LHCN-M2 (cell line): ENCODE results near the gene TP53I11. TPM values are rescaled to one million over a fixed set of nuclear protein-coding genes. Genes with fewer than 3 reads are reported as not detected.

Source experiments
- DNase-seq: peaks from one replicate; pipeline ENCODE4 v3.0.0-alpha.2; 2012; ENCODE audit warnings: low read depth
- total RNA-seq: library from RNA; depleted of rRNA; stranded (reverse); fragments of >200 nt; gene quantifications from 2 replicates; pipeline ENCODE4 v1.2.3, GENCODE V29; 2014

TP53I11 gene
- total RNA-seq, 1 experiment from 2014 or later, result 21.6 TPM

DNA sequence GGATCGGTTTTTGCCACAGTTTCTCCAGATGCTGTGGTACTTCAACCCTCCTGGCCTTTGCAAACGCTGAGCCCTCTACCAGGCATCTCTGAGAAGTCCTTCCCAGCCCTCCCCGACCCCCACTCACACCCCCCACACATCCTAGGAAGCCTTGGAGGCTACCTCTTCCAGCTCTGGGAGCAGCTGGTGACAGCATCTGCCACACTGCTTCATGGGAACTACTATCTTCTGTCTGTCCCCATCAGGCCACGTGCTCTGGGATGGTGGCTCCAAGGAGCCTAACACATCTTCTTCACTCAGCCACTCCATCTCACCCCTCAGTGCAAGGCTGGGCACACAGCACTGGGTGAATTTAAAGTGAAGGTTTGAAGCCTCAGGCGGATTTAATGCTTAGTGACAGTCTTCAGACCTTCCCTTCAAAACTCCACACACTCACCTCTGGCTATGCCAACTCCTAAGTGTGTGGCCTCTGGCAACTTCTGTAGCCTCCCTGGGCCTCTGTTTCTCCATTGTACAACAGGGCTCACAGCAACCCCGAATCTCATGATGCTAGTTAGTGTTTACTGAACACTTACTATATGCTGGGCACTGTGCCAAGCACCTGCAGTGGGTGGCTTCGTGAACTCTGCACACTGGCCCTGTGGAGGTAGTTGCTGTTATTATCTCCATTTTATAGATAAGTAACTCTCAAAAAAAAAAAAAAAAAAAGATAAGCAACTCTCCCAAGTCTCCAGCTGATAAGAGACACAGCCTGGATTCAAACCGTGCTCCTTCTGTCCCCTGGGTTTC lies 7.3 kb upstream of the TP53I11 start:
- DNase-seq, result no peak

DNA sequence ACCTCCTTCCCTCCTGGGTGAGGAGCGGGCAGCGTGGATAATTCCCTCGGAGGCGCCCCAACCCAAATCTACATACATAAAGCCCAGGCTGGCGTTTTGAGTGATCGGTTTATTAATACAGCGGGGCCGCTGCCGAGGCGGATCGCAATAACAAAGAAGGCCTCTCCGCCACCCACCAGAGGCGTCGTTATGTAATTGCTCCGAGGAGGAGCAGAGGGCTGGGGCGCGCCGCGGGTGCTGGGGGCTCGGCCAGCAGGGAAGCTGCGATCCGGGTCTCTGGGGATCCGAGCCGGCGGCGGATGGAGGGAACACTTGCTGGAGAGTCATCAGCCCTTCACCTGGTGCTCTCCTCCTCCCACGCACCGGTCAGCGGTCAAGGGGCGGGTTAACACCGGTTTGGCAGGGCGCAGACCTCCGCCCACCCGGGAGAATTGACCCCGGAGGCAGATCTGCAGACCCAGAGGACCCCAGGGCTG lies 6.4 kb upstream of the TP53I11 start:
- no peak for DNase-seq

DNA sequence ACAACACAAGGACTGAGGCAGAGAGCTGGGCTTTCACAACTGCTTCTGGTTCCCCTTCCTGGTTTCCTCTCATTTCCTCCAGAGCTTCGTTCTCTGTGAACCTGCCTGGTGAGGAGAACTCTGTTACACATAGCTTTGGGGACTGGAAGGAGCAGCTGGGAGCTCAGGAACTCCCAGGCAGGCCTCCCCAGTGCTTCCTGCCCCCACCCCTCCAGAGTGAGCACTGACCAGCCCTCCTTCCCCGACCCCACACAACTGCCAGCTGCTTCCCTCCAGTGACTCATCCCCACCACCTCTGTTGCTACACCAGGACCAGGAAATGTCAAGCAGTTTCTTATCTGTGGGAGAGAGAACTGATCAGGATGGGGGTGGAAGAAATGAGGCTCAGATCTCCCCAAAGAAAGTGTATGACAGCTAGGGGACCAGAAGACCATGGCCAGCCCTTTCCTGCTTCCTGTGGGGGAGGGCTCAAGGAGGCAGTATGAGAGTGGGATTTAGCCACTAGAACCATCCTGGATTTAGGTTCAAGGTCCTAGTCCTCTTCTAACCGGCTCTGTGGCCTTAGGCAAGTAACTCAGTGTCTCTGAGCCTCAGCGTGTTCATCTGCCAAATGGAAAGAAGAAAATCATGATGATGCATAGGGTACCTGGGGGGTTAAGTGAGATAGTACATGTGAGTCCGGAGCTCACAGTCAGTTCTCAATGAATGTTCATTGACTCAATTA lies 4.5 kb upstream of the TP53I11 start:
- DNase-seq, result peak; percentile 93

DNA sequence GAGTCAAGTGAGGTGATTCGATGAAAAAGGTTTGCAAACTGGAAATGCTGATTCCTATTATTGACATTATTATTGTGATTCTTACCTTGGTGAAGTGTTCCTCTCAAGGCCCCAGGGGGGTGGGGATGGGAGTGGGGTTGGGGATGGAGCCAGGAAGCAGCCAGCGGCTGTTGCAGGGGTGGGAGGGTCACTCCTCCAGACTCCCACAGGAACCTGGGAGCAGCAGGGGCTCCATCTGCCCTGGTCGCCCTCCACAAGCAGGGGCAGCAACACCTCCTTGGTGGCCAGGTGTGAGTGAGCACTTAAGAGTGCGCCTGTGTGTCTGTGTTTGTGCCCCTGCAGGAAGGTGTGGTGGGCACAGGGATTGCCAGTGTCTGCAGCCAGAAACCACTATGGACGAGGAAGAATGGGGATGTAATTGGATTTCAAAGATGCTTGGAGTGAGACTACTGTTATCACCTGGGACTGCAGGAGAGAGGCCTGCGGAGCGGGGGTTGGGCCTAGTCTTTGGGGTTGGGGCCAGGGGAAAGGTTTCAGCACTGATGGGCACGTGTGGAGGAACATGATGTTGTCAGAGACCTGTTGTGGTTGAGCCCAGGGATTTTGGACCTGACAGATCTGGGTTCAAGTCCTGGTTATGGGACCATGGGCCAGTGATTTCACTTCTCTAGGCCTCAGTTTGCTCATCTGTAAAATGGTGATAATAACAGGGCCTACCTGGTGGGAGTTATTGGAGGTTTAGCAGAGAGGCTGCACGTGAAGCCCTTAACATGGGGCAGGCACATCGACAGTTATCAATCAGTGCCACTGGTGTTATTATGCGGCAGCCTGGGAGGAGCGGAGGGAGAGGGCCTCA lies 3.6 kb upstream of the TP53I11 start:
- DNase-seq, result no peak

DNA sequence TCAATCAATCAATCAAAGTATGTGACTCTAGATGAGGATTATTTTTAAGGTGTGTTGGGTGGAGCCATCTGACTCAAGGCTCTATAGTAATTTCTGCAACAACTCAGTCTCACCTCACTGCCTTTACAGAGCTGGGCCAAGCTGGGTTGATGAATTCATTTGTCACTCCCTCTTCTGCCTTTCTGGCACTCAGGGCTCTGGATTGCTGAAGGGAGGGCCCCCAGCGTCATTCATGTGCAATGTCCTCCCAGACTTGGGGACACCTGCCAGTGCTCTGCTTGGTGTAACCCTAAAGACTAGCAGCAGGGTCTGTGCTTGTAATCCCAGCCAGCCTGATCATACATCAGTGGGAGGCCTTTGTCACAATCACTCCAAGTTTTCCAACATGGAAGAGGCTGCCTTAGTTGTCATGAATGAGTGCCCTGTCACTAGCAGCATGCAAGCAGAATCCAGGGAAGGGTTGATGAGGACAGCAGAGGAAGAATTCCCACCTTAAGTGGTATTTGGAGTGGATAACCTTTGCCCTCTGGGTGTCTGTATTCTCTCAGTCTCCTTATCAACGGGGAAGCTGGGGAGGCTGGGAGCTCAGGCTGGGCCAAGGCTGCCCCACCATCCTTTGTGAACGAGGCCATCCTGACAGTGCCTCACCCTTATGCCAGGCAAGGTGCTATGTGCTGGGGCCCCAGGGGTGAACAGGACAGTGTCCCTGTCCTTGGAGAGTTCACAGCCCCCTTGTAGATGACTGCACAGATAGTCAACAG lies 2.0 kb upstream of the TP53I11 start:
- no peak for DNase-seq

DNA sequence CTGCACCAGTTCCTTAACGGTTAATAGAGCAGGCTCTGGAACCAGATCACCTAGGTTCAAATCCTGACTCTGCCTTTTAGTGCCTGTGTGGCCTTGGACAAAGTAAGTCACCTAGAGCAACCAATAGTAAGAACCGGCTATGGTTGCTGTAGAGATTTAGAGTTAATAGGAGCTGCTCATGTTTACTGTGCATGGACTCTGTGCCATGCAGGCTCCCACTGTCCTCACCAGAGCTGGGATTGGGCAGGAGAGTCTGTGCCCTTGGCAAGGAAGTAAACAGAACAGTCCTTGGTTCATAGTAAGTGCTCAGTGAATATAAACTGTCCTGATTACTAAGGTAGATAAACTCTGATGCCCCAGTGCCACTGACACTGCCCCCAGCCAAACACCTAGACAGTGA lies 1.4 kb upstream of the TP53I11 start:
- no peak for DNase-seq

DNA sequence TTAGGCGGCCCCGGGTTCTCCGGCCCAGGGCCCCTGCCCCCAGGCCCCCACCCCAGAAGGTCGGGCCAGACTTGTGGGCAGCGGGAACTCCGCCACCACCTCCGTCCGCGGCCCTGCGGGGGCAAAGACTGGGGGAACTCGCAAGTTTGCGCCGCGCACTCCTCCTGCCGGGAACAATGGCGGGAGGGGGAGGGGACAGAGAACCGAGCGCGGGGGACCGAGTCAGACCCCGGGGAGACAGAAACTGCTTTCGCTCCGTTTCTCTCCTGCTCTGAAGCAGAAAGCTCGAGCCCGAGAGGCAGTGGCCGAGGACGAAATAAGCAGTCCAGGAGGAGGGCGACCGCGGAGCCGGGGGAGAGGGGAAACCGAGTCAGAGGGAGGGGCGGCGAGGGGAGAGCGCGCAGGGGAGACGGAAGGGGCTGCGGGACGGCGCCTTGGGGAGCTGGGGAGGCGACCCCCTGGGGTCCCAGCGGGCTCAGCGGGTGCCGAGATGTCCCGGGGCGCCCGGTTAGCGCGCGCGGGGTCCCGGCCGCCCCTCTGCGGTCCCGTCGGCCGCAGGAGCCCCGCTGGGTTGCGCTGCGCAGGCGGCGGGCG lies 555 bp downstream of the TP53I11 start:
- DNase-seq, result no peak

DNA sequence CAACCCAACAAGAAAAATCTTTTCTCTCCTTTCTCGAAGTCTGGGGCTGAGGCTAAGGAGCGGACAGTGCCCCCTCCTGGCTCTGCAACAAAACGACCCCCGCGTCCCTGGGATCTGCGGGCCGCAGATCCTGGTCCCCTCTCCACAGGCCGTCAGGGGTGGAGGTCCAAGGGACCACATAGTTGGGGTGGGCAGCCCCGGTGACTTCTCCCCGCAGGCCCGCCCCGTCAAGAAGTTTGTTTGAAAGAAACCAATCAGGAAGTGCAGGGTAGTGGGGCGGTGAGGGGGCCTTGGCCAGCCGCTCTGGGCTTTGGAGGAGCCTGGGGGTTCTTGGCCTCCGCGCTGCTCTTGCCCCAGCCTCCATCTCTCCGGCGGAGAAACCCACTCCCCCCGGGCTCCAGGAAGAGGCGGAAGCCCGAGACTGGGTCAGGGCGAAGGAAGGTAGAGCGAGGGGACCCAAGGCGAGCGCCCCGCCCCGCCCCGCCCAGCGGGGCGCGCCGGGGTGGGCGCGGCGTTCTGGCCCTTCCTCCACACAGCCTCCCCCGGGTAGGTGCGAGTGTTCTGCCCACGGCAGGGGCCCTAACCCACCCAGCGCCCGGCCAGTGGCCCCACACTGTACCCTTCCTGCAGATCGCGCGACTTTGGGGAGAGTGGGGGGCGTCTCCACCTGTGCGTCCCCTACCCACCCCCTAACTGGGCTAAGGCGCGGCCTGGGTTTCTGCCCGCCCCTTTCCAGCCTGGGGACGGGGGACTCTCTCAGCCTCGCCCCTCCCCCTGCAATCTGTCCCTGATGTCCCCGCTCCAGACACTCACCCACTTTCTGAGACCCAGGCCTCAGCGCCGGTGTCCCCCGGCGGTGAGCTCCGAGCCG lies 1.3 kb downstream of the TP53I11 start:
- DNase-seq, result no peak

DNA sequence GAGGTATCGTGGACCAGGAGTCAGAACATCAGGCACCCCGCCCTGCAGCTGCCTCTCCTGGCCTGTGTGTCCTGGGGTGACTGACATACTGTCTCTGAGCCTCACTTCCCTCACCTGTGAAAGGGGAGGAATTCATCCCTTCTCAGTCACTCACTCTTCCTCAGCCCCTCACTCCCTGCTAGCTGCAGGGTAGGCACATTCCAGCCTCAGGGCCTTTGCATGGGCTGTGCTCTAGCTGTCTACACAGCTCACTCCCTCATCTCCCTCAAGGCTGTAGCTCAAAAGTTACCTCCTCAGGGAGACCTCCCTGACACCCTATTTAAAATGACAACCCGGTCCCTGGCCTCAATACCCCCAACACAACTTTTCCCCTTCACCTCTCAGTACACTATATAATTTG lies 2.5 kb downstream of the TP53I11 start:
- DNase-seq, result no peak

DNA sequence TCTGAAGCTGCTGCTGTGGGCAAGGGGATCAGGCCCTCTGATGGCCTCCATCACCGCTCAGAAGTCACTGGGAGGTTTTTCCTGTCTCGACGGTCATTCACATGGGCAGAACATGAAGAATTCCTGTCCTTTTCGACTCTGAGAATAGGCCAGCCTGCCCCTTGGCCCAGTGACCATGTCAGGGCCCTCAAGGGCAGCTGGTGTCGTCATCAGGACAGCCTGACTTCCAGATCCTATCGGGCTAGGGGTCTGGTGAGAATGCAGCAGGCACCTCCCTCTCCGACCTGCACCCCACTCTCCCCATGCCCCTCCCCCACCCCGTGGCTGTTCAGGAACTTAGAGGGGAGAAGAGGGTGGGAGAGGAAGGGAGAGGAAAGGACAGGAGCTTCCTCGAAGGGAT lies 3.6 kb downstream of the TP53I11 start:
- DNase-seq, result no peak

DNA sequence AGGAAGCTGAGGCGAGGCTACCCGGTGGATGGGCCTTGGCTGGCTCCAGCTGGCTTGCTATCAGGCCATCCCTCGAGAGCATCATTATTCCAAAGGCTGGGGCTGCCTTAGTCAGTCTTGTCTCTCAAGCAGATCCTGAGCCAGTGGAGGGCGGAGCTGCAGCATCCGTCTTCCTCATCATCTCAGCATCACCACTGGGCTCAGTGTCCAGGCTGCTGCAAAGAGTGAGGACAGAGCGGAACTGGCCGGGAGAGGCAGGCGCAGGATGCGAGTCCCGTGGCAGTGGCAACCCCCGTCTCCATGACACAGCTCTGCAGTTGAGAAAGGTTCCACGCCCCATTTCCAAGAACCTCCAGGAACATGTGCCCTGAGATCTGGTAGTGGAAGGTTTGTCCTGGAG lies 4.4 kb downstream of the TP53I11 start:
- DNase-seq, result no peak

DNA sequence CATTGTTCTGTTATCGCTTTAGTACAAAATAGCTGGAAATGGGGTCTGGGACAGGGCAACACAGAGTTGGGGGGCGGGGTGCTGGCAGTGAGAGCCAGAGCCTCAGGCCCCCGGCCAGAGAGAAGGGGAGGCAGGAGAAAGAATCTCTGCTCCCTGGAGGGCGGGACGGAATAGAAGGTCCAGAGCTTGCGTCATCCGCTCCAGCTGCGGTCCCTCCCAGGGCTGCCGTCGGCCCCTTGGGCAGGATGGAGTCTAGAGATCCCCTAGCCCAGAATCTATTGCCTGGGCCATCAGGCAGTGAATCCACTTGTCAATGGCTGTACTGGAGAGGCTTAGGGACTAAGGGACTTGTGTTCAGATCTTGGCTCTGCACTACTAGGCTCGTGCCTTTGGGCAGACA lies 5.0 kb downstream of the TP53I11 start:
- no peak for DNase-seq

DNA sequence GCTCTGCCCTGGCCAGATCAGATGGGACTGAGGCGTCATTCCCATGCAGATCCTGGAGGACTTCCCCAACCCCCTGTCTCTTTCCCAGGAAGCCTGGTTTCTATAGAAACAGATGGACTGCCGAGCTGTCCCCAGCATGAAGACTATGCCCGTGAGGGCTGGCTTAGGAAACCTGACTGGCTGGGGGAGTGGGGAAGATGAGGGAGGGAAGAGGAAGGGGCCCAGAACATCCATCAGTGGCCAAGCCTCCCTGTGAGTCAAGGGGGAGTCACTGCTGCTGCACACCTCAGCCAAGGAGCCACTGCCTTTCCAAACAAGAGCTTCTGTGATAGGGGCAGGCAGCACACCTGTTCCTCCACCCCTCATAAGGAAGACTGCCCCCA lies 5.8 kb downstream of the TP53I11 start:
- DNase-seq, result no peak

DNA sequence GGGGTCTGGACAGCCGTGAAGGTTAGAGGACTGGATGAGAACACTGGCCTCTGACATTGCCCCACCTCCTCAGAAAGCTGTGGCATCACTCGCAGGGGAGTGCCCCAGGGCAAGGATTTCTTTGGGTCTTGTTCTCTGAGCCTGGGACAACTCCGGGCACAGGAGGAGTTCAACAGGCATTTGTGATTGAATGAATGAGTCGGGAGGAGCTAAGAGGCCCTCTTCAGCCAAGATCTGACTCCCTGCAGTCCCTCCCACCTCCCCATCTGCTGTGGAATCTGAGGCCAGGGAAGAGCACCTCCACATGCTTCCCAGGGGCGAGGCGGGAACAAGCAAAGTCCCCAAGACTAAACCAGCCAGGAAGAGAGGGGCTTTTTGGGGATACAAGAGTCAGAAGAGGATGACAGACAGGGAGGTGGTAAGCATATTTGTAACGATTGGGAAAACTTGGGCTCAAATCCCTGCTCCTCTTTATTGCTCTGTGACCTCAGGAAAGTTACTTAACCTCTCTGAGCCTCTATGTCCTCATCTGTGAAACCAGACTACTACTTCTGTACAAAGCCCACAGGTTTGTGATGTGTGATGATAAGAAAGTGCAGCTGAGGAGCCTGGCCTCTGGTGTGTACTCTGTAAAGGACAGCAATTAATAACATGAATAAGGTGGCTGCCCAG lies 6.4 kb downstream of the TP53I11 start:
- DNase-seq, result no peak

DNA sequence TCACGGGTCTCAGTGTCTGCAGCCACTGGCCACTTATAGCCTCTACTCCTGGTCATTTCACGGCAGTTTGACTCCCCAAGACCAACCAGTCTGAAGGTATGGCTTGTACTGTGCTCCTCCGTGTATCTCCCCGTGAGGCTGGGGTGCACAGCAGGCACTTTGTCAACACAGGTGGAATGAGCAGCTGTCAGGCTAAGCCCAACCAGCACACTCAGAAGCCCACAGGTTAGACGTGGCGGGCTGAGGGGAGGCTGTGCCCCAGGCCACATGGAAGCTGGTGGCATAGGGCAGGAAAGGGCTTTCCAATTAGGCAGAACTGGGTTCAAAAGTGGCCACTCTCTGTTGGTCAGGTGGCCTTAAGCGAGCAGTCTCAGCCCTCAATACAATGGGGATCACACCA lies 7.0 kb downstream of the TP53I11 start:
- no peak for DNase-seq

DNA sequence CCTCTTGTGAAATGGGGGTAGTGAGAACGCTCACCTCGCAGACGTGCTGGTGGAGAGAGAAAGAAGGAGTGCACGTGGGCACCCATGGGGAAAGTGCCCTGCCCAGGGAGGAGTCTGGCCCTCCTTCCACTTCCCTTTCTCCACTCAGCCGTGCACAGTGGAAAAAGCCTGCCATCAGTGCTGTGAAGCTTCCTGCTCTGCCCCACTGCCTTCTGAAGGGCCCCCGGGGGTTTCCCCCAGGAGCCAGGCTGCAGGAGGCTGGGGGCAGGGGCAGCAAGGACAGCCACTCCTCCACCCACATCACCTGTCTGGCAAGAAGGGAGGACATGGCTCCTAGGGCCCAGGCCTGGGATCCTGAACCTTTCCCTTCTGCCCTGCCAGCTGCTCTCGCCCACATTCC lies 7.6 kb downstream of the TP53I11 start:
- DNase-seq, result no peak

DNA sequence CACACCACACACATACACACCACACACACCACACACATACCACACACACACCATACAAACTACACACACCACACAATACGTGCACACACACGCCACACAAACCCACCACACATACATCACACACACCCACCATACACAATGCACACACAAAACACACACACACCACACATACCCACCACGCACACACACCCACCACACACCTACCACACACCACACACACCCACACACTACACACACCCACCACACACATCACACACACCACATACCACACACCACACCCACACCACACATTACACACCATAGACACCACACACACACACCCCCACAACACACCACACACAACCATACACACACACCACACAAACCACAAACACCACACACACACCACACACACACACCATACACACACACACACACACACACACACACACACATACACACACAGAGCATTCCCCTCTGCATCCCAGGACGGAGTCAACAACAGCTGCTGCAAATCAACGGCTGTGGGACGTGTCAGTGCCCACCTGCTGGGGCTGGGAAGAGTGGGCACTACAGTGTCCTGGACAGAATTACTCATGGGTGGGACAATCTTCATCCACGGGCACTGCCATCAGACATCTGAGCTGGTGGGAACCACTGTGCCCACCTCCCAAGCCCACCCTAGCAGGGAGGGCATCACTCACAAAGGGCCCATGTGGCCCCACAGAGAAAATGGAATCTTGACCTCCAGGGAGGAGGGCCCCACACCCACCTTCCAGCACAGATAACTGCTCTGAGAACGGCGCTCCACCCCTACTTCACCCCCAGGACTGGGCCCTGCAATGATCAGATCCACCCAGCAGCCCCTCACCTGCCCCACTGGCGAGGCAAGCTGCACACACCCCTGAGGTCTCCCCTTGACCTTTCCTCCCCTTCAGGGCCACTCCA lies 8.4 kb downstream of the TP53I11 start:
- peak; percentile 22 for DNase-seq

DNA sequence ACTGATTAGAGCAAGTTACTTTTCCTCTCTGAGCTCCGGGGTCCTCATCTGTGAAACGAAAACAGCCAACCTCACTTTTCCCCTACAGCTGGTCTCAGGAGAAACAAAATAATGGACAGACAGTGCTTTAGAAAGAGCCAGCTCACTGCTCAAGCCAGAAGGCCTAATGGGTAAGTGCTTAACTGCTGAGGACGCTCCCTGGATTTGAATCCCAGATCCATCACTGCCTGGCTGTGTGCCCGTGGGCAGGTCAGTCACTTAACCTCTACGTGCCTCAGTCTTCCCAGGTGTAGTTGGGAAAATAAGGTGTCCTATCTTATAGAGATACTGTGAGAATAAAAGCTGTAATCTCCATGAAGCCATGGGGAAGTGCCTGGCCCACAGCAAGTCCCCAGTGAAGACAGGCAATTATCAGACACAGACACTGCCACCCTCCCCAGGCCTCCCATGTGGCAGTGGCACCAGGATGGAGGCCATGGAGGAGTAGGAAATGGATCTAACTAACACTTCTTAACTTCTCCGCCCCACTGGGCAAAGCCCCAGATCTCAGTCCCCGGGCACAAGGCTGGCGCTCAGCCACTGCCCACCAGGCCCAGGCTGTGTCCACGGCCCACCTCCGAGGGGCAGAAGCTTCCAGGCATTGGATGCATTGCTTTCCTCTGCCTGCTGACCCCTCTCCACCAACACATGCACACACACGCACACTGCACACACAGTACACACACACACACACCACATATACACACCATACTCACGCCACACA lies 9.2 kb downstream of the TP53I11 start:
- DNase-seq, result no peak
